ENCODE measurements around the gene SERPINB4.
"Not testable (repeated sequence)": the region's sequence is repeated elsewhere in the genome, so short reads cannot be mapped to it uniquely, and the experiment has no call there.

SERPINB4 gene

GRCh38 chr18:63642668-63643356 lies 1.2 kb downstream of the SERPINB4 start:
- H3K4me1 ChIP-seq (ENCODE audit: control insufficient read depth in 1 of 2, insufficient read depth in 2 of 2, low read length in 2 of 2); DNase-seq; H2AFZ ChIP-seq (ENCODE audit: insufficient read depth, low read length, poor library complexity); H4K12ac ChIP-seq (ENCODE audit: low read depth, low read length); H3K18ac ChIP-seq (ENCODE audit: low read length); H2BK12ac ChIP-seq (ENCODE audit: low read length); H3K4ac ChIP-seq (ENCODE audit: low read depth, low read length); H3K14ac ChIP-seq (ENCODE audit: low read length); H3K27ac ChIP-seq (ENCODE audit: low read depth, low read length); H3K79me1 ChIP-seq (ENCODE audit: low read length); H4K8ac ChIP-seq (ENCODE audit: low read depth, low read length); H4K91ac ChIP-seq (ENCODE audit: low read depth, low read length); H2BK5ac ChIP-seq (ENCODE audit: low read depth, low read length, poor library complexity); H3K79me2 ChIP-seq (ENCODE audit: control insufficient read depth, insufficient read depth, low read length, poor library complexity); H3K9me3 ChIP-seq (ENCODE audit: insufficient read depth, low read depth, low read length); H2AK5ac ChIP-seq (ENCODE audit: low read length); H3K4me2 ChIP-seq (ENCODE audit: low read length); H3K36me3 ChIP-seq (ENCODE audit: control insufficient read depth in 1 of 2, insufficient read depth in 2 of 2, low read length in 2 of 2); H3K23ac ChIP-seq (ENCODE audit: low read length); H3K27me3 ChIP-seq (ENCODE audit: insufficient read depth, low read length); H3K4me3 ChIP-seq (ENCODE audit: low read depth, low read length); H2BK120ac ChIP-seq (ENCODE audit: insufficient read depth, low read length, poor library complexity); H3K9ac ChIP-seq (ENCODE audit: low read length): not testable (repeated sequence)
- no CpG with 5 or more reads among the region's 4 CpGs for WGBS (ENCODE audit: extremely low coverage, insufficient coverage, insufficient read length)

- not testable (repeated sequence) for H4K8ac ChIP-seq (ENCODE audit: low read depth, low read length); H3K79me1 ChIP-seq (ENCODE audit: low read length); H3K9me3 ChIP-seq (ENCODE audit: insufficient read depth, low read depth, low read length); H2AK5ac ChIP-seq (ENCODE audit: low read length); H2AFZ ChIP-seq (ENCODE audit: insufficient read depth, low read length, poor library complexity); H2BK120ac ChIP-seq (ENCODE audit: insufficient read depth, low read length, poor library complexity); H3K79me2 ChIP-seq (ENCODE audit: control insufficient read depth, insufficient read depth, low read length, poor library complexity); DNase-seq; H3K4ac ChIP-seq (ENCODE audit: low read depth, low read length); H3K4me3 ChIP-seq (ENCODE audit: low read depth, low read length); H3K18ac ChIP-seq (ENCODE audit: low read length); H4K91ac ChIP-seq (ENCODE audit: low read depth, low read length); H3K27ac ChIP-seq (ENCODE audit: low read depth, low read length); H2BK5ac ChIP-seq (ENCODE audit: low read depth, low read length, poor library complexity); H3K9ac ChIP-seq (ENCODE audit: low read length); H3K23ac ChIP-seq (ENCODE audit: low read length); H2BK12ac ChIP-seq (ENCODE audit: low read length); H3K27me3 ChIP-seq (ENCODE audit: insufficient read depth, low read length); H3K4me1 ChIP-seq (ENCODE audit: control insufficient read depth in 1 of 2, insufficient read depth in 2 of 2, low read length in 2 of 2); H3K36me3 ChIP-seq (ENCODE audit: control insufficient read depth in 1 of 2, insufficient read depth in 2 of 2, low read length in 2 of 2); H3K14ac ChIP-seq (ENCODE audit: low read length); H3K4me2 ChIP-seq (ENCODE audit: low read length); H4K12ac ChIP-seq (ENCODE audit: low read depth, low read length)
- WGBS (ENCODE audit: extremely low coverage, insufficient coverage, insufficient read length) = no CpG with 5 or more reads among the region's 4 CpGs
These were observed 2.8 kb downstream of the SERPINB4 start for GRCh38 chr18:63641157-63641680.

GRCh38 chr18:63637703-63638102 lies 6.4 kb downstream of the SERPINB4 start:
- Histone ChIP-seq H2BK12ac (ENCODE audit: low read length) (no peak overlapping the region), H2AK5ac (ENCODE audit: low read length) (no peak overlapping the region), H3K36me3 (ENCODE audit: control insufficient read depth in 1 of 2, insufficient read depth in 2 of 2, low read length in 2 of 2) (no peaks in the 10 kb centered on the region), H3K4me3 (ENCODE audit: low read depth, low read length) (no peak overlapping the region), H3K4ac (ENCODE audit: low read depth, low read length) (no peak overlapping the region), H3K9ac (ENCODE audit: low read length) (no peak overlapping the region), H3K23ac (ENCODE audit: low read length) (no peak overlapping the region), H3K27ac (ENCODE audit: low read depth, low read length) (no peak overlapping the region), H4K91ac (ENCODE audit: low read depth, low read length) (no peak overlapping the region), H2BK120ac (ENCODE audit: insufficient read depth, low read length, poor library complexity) (no peak overlapping the region), H2AFZ (ENCODE audit: insufficient read depth, low read length, poor library complexity) (no peak overlapping the region), H3K9me3 (ENCODE audit: insufficient read depth, low read depth, low read length) (no peaks in the 10 kb centered on the region), H3K18ac (ENCODE audit: low read length) (no peak overlapping the region), H2BK5ac (ENCODE audit: low read depth, low read length, poor library complexity) (no peak overlapping the region), H3K27me3 (ENCODE audit: insufficient read depth, low read length) (no peaks in the 10 kb centered on the region), H3K4me1 (ENCODE audit: control insufficient read depth in 1 of 2, insufficient read depth in 2 of 2, low read length in 2 of 2) (no peaks in the 10 kb centered on the region), H3K14ac (ENCODE audit: low read length) (no peak overlapping the region), H3K79me1 (ENCODE audit: low read length) (no peaks in the 10 kb centered on the region), H4K8ac (ENCODE audit: low read depth, low read length) (no peak overlapping the region), H3K4me2 (ENCODE audit: low read length) (no peak overlapping the region), H3K79me2 (ENCODE audit: control insufficient read depth, insufficient read depth, low read length, poor library complexity) (no peaks in the 10 kb centered on the region), H4K12ac (ENCODE audit: low read depth, low read length) (no peak overlapping the region)
- no CpG with 5 or more reads among the region's 6 CpGs for WGBS (ENCODE audit: extremely low coverage, insufficient coverage, insufficient read length)
- no peak for DNase-seq

GRCh38 chr18:63627819-63628218 lies 16.2 kb downstream of the SERPINB4 start:
- Histone ChIP-seq H3K36me3 (ENCODE audit: control insufficient read depth in 1 of 2, insufficient read depth in 2 of 2, low read length in 2 of 2) (no peaks in the 10 kb centered on the region), H3K14ac (ENCODE audit: low read length) (no peak overlapping the region), H4K91ac (ENCODE audit: low read depth, low read length) (no peak overlapping the region), H3K18ac (ENCODE audit: low read length) (no peak overlapping the region), H3K79me1 (ENCODE audit: low read length) (no peaks in the 10 kb centered on the region), H2AK5ac (ENCODE audit: low read length) (no peak overlapping the region), H3K4me3 (ENCODE audit: low read depth, low read length) (no peak overlapping the region), H3K79me2 (ENCODE audit: control insufficient read depth, insufficient read depth, low read length, poor library complexity) (no peaks in the 10 kb centered on the region), H3K4ac (ENCODE audit: low read depth, low read length) (no peak overlapping the region), H3K23ac (ENCODE audit: low read length) (no peak overlapping the region), H4K12ac (ENCODE audit: low read depth, low read length) (no peak overlapping the region), H2BK5ac (ENCODE audit: low read depth, low read length, poor library complexity) (no peak overlapping the region), H3K9me3 (ENCODE audit: insufficient read depth, low read depth, low read length) (peaks cover 12% of the 10 kb centered on the region), H3K27ac (ENCODE audit: low read depth, low read length) (no peak overlapping the region), H2AFZ (ENCODE audit: insufficient read depth, low read length, poor library complexity) (no peak overlapping the region), H2BK12ac (ENCODE audit: low read length) (no peak overlapping the region), H2BK120ac (ENCODE audit: insufficient read depth, low read length, poor library complexity) (no peak overlapping the region), H3K4me2 (ENCODE audit: low read length) (no peak overlapping the region), H3K27me3 (ENCODE audit: insufficient read depth, low read length) (no peaks in the 10 kb centered on the region), H3K4me1 (ENCODE audit: control insufficient read depth in 1 of 2, insufficient read depth in 2 of 2, low read length in 2 of 2) (no peaks in the 10 kb centered on the region), H3K9ac (ENCODE audit: low read length) (no peak overlapping the region), H4K8ac (ENCODE audit: low read depth, low read length) (no peak overlapping the region)
- DNase-seq = no peak

Measured in trophoblast cell (in vitro differentiated cells and primary cell).